SK-N-SH treated with all-trans-retinoic acid at 6 μM for 48 hours (cell line): ENCODE data around the gene R3HDM2.
"Not testable (repeated sequence)": the region's sequence is repeated elsewhere in the genome, so short reads cannot be mapped to it uniquely, and the experiment has no call there.

Source experiments
- BACH2 ChIP-seq: fragments of 250-450 bp; sonication (Bioruptor Pico); IDR thresholded peaks from 2 replicates; pipeline ENCODE4 v1.9.0; 2021; ENCODE audit warnings: mild to moderate bottlenecking, borderline replicate concordance
- ESRRG ChIP-seq: fragments of 250-450 bp; sonication (Bioruptor Pico); IDR thresholded peaks from 2 replicates; pipeline ENCODE4 v1.6.1; 2021; ENCODE audit warnings: mild to moderate bottlenecking
- GLIS3 ChIP-seq: fragments of 250-450 bp; sonication (Bioruptor Pico); IDR thresholded peaks from 2 replicates; pipeline ENCODE4 v1.5.0; 2020; ENCODE audit warnings: mild to moderate bottlenecking, moderate library complexity
- PPARA ChIP-seq: fragments of 250-450 bp; sonication (Bioruptor Pico); IDR thresholded peaks from 2 replicates; pipeline ENCODE4 v1.5.0; 2020; ENCODE audit warnings: mild to moderate bottlenecking, borderline replicate concordance
- RARB ChIP-seq: fragments of 250-450 bp; sonication (Bioruptor Pico); IDR thresholded peaks from 2 replicates; pipeline ENCODE4 v1.8.0; 2021; ENCODE audit warnings: mild to moderate bottlenecking, moderate library complexity
- TOX ChIP-seq: fragments of 250-450 bp; sonication (Bioruptor Pico); IDR thresholded peaks from 2 replicates; pipeline ENCODE4 v1.8.0; 2021; ENCODE audit warnings: mild to moderate bottlenecking, moderate library complexity, borderline replicate concordance
- ZFP30 ChIP-seq: fragments of 450-650 bp; formaldehyde crosslinking; IDR thresholded peaks from 2 replicates; pipeline ENCODE4 v1.5.0; 2022; ENCODE audit warnings: mild to moderate bottlenecking, moderate library complexity

- not testable (repeated sequence) for TF ChIP-seq RARB (CRISPR knock-in tag); TOX (CRISPR knock-in tag); ZFP30 (CRISPR knock-in tag); PPARA (CRISPR knock-in tag); GLIS3 (CRISPR knock-in tag); ESRRG (CRISPR knock-in tag); BACH2
These were observed 31.0 kb downstream of the R3HDM2 start for GRCh38 chr12:57399718-57400463.
